Activated CD4-positive, alpha-beta T cell treated with anti-CD3 and anti-CD28 coated beads for 36 hours (primary cell): ENCODE data around the gene ADGRG1. TPM values are rescaled to one million over a fixed set of nuclear protein-coding genes. Genes with fewer than 3 reads are reported as not detected.

Source experiments
- ATAC-seq: fragments of 200-7000 bp; cut with Tn5 transposase; one replicate; pipeline ENCODE4 v1.10.0; 2021; ENCODE audit warnings: mild to moderate bottlenecking, moderate library complexity
- CTCF ChIA-PET: fragments of 350-600 bp; sonication (Branson Sonifier 250); formaldehyde crosslinking; loops from one replicate; lab custom pipeline; 2021; ENCODE audit warnings: antibody characterized with exemption; lab: Charles Lee
- POLR2A ChIA-PET: fragments of 350-600 bp; sonication (Branson Sonifier 250); formaldehyde crosslinking; loops from one replicate; lab custom pipeline; 2021; ENCODE audit warnings: antibody characterized with exemption, inconsistent platforms; lab: Charles Lee
- DNase-seq: peaks from one replicate; pipeline ENCODE4 v3.0.0-alpha.2; 2020
- H3K27ac Mint-ChIP-seq: one replicate; pipeline ENCODE4 v1.8.0; 2021; ENCODE audit warnings: mixed read lengths
- H3K27me3 Mint-ChIP-seq: one replicate; pipeline ENCODE4 v1.8.0; 2021; ENCODE audit warnings: mixed read lengths
- H3K36me3 Mint-ChIP-seq: one replicate; pipeline ENCODE4 v1.8.0; 2021; ENCODE audit warnings: low read depth, mixed read lengths
- H3K4me1 Mint-ChIP-seq: one replicate; pipeline ENCODE4 v1.8.0; 2021; ENCODE audit warnings: mixed read lengths
- H3K4me3 Mint-ChIP-seq: one replicate; pipeline ENCODE4 v1.8.0; 2021; ENCODE audit warnings: mild to moderate bottlenecking, moderate library complexity, mixed read lengths
- H3K9me3 Mint-ChIP-seq: one replicate; pipeline ENCODE4 v1.8.0; 2021; ENCODE audit warnings: low read depth, mixed read lengths
- intact Hi-C, 2 experiments: fragments of 100-400 bp; cut with DNase I in 1 of 2; cut with micrococcal nuclease in 1 of 2; formaldehyde crosslinking; loops; one replicate each; pipeline versions ENCODE4 v1.14.2 to v1.15.1; 2022 to 2024; cut with DNase I, micrococcal nuclease
- total RNA-seq, 2 experiments: library from RNA; stranded (reverse); gene quantifications; one replicate each; pipeline ENCODE4 v1.2.3, GENCODE V29; 2021

ADGRG1 gene
- total RNA-seq, 2 experiments from 2014 or later: 6.3 to 6.8 TPM

DNA sequence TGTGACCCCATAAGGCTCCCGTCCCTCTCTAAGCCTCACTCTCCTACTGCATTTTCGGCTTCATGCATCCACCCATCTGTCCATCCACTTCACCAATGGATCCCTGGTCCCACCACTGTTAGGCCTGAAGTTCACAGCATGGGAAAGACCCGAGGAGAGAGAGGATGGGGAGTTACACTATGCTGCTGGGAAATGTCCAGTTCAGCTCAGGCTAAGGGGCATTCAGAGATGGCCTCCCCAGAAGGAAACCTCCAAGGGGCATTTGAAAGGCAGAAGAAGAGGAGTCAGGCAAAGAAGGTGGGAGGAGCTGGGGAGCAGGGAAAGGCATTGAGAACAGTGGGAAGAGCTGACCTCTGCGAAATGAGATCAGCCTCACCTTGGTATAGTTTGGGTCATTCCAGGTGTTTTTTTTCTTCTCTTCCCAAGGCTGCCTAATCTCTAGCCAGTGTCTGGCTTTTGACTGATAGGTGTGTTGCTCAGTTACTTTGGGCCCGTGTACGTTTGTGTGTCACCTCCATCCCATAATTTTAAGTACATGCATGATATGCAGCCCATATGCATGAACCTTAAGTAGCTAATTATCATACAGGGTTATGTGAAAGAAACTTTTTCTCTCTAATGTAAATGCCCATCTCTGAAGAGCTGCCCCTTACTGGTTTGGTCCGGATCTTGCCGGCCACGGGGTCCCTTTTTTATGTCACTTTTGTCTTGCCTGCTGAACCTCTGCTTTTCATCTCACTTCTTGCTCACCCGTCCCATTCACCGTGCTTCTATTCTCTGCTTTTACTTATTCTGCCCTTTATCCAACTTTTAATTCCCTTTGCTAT, 54.6 kb downstream of the ADGRG1 start:
- Mint-ChIP-seq H3K9me3 (no peaks in the 10 kb centered on the region), H3K27me3 (no peaks in the 10 kb centered on the region), H3K36me3 (no peaks in the 10 kb centered on the region), H3K4me3 (no peak overlapping the region), H3K27ac (no peak overlapping the region), H3K4me1 (no peaks in the 10 kb centered on the region)
- intact Hi-C loops: no loop called here
- ChIA-PET CTCF (interaction anchor here (0.6 kb wide), 1 partner anchor 224 kb away, joined by 3 read pairs; no protein-coding TSS in a partner anchor), POLR2A (no interaction called here)
- ATAC-seq (no peak), DNase-seq (no peak)

- H3K27ac Mint-ChIP-seq: no peak overlapping the region
- intact Hi-C loops: no loop called here
- no peaks in the 10 kb centered on the region for H3K36me3 Mint-ChIP-seq
- H3K27me3 Mint-ChIP-seq: no peaks in the 10 kb centered on the region
- DNase-seq (no peak), ATAC-seq (no peak)
- no peak overlapping the region for H3K4me3 Mint-ChIP-seq
- H3K9me3 Mint-ChIP-seq: no peaks in the 10 kb centered on the region
- POLR2A ChIA-PET: no interaction called here
- H3K4me1 Mint-ChIP-seq: no peaks in the 10 kb centered on the region
- CTCF ChIA-PET: interaction anchor here (0.7 kb wide), 1 partner anchor 107 kb away, joined by 3 read pairs; no protein-coding TSS in a partner anchor
Observed at GRCh38 chr16:57683636-57684545, 55.5 kb downstream of the ADGRG1 start.

GRCh38 chr16:57684626-57685358, 56.4 kb downstream of the ADGRG1 start:
- no peak for DNase-seq
- H3K27ac Mint-ChIP-seq: no peak overlapping the region
- ATAC-seq: no peak
- no peak overlapping the region for H3K4me3 Mint-ChIP-seq
- ChIA-PET CTCF (no interaction called here), POLR2A (interaction anchor here (1.1 kb wide), 1 partner anchor 201 kb away, joined by 5 read pairs; no protein-coding TSS in a partner anchor)
- peaks cover 7% of the 10 kb centered on the region for H3K4me1 Mint-ChIP-seq
- intact Hi-C loops: no loop called here
- H3K9me3 Mint-ChIP-seq: no peaks in the 10 kb centered on the region
- H3K27me3 Mint-ChIP-seq: no peaks in the 10 kb centered on the region
- H3K36me3 Mint-ChIP-seq: no peaks in the 10 kb centered on the region

DNA sequence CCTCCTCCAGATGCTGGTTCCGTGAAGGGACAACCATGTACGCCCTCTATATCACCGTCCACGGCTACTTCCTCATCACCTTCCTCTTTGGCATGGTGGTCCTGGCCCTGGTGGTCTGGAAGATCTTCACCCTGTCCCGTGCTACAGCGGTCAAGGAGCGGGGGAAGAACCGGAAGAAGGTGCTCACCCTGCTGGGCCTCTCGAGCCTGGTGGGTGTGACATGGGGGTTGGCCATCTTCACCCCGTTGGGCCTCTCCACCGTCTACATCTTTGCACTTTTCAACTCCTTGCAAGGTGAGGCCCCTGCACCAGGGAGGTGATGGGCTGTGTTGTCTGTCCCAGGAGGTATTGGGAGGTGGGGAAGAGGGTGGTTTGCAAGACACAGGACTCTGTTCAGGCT, 57.2 kb downstream of the ADGRG1 start:
- POLR2A ChIA-PET: interaction anchor here (1.1 kb wide), 1 partner anchor 201 kb away, joined by 5 read pairs; no protein-coding TSS in a partner anchor
- no peaks in the 10 kb centered on the region for H3K9me3 Mint-ChIP-seq
- no peaks in the 10 kb centered on the region for H3K36me3 Mint-ChIP-seq
- no peak for DNase-seq
- intact Hi-C loops: no loop called here
- no peak overlapping the region for H3K4me3 Mint-ChIP-seq
- CTCF ChIA-PET: no interaction called here
- no peak overlapping the region for H3K27ac Mint-ChIP-seq
- H3K27me3 Mint-ChIP-seq: no peaks in the 10 kb centered on the region
- no peak for ATAC-seq
- peaks cover 13% of the 10 kb centered on the region for H3K4me1 Mint-ChIP-seq

DNA sequence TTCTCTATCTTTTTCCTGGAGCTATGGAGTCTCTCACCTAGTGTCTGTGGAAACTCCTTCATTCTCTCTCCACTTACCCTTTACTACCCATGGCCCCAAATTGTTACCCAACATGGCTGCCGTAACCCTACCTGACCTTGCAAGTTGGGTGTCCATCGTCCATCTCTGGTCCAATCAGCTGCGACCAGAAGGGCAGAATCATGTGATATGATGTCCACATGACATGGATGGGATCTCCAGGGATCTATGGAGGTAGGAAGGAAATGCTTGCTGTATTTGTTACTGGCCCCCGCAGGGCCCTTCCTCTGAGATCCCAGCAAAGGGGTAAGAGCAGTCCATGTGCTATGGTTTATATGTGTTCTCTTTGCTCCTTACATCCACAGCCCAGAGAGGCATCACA, 58.1 kb downstream of the ADGRG1 start:
- ATAC-seq (no peak), DNase-seq (no peak)
- no peaks in the 10 kb centered on the region for H3K9me3 Mint-ChIP-seq
- H3K27me3 Mint-ChIP-seq: no peaks in the 10 kb centered on the region
- intact Hi-C loops: no loop called here
- CTCF ChIA-PET: interaction anchor here (0.6 kb wide), 1 partner anchor 534 kb away, joined by 5 read pairs; no protein-coding TSS in a partner anchor
- POLR2A ChIA-PET: interaction anchor here (0.7 kb wide), 1 partner anchor 235 kb away, joined by 3 read pairs; no protein-coding TSS in a partner anchor
- no peak overlapping the region for H3K4me3 Mint-ChIP-seq
- H3K27ac Mint-ChIP-seq: no peak overlapping the region
- H3K4me1 Mint-ChIP-seq: peaks cover 13% of the 10 kb centered on the region
- no peaks in the 10 kb centered on the region for H3K36me3 Mint-ChIP-seq

DNA sequence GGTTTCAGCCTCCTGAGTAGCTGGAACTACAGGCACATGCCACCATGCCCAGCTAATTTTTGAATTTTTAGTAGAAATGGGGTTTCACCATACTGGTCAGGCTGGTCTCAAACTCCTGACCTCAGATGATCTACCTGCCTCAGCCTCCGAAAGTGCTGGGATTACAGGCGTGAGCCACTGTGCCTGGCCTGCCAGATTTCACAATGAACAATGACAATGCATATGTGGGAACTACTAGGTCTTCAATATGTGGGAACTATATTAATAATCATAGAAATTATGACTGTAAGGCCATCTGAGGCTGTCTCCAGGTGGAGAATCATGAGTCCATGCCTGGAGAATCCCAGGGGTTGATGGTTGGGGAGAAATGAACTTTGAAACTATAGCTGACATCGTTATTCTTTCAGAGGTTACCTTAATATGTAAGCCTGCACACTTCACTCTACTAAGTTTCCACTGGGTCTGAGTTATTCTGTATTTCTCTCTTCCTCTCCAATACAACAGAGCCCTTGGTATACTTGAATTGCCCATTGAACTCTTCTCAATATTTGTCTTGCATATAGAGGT, 59.0 kb downstream of the ADGRG1 start:
- intact Hi-C loops: no loop called here
- Mint-ChIP-seq H3K36me3 (no peaks in the 10 kb centered on the region), H3K27me3 (no peaks in the 10 kb centered on the region), H3K9me3 (no peaks in the 10 kb centered on the region), H3K4me3 (no peak overlapping the region), H3K4me1 (peaks cover 13% of the 10 kb centered on the region), H3K27ac (no peak overlapping the region)
- CTCF ChIA-PET: interaction anchor here (0.6 kb wide), 1 partner anchor 533 kb away, joined by 5 read pairs; no protein-coding TSS in a partner anchor
- POLR2A ChIA-PET: interaction anchor here (0.7 kb wide), 1 partner anchor 234 kb away, joined by 3 read pairs; no protein-coding TSS in a partner anchor
- DNase-seq: no peak
- ATAC-seq: no peak

DNA sequence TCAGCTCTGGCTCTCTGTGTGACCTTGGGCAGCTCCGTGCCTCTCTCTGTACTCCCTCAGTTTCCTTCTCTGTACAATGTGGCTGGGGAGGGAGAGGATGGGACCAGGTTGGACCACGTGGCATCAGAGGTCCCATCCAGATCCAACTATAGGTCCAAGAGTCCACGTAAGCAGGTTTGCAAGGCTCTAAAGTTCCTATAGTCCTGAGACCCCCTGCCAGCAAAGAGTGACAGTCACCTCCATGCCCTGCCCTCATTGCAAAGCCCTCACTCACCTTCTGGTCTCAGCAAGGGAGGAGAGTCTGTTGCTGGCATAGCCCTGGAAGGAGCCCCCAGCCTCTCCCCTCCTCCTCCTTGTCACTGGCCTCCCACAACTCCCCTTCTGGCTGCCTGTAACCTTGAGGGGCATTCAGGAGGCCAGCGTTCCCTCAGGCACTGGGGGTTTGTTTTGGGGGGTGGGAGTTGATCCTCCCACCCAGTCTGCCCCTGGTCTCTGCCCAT, 60.1 kb downstream of the ADGRG1 start:
- POLR2A ChIA-PET: no interaction called here
- Mint-ChIP-seq H3K27ac (no peak overlapping the region), H3K4me3 (no peak overlapping the region), H3K9me3 (no peaks in the 10 kb centered on the region), H3K27me3 (no peaks in the 10 kb centered on the region), H3K36me3 (no peaks in the 10 kb centered on the region), H3K4me1 (peaks cover 13% of the 10 kb centered on the region)
- DNase-seq (no peak), ATAC-seq (no peak)
- CTCF ChIA-PET: no interaction called here
- intact Hi-C loops: no loop called here

DNA sequence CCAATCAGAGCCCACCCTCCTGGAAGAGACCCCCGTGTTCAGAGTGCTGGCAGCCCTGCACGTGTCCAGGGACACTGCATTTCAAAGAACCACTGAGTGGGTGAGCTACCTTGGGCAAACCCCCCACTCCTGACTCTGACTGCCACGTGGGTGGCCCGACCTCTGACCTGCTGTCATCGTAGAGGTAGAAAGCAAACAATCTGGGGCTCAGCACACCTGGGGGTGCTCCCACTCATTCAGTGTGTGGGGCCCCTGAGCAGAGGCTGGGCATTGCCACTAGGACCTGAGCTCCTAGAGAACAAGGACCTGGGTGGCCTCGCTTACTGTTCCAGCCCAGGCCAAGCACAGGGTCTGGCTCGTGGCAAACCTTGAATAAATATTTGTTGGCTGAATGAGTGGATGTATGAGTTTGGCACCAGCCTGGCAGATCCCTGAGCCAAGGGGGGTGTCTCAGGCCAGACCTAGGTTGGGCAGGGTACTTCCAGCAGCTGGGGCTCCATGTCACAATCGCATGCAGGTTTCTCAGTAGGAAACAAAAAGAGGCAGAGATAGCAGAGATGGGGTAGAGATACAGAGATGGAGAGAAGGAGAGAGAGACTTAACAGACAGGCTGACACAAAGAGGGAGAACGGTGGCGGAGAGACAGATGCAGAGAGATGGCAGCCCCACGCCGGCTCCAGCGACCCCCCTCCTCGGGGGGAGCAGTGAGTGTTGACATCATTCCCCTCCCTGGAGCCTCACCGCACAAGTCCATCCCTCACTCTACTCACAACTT, 60.7 kb downstream of the ADGRG1 start:
- Mint-ChIP-seq H3K27me3 (no peaks in the 10 kb centered on the region), H3K4me3 (no peak overlapping the region), H3K9me3 (no peaks in the 10 kb centered on the region), H3K4me1 (peaks cover 13% of the 10 kb centered on the region), H3K36me3 (no peaks in the 10 kb centered on the region), H3K27ac (peak overlapping the region; percentile 66)
- intact Hi-C loops: no loop called here
- ChIA-PET CTCF (no interaction called here), POLR2A (no interaction called here)
- ATAC-seq (peak; percentile 24), DNase-seq (no peak)

DNA sequence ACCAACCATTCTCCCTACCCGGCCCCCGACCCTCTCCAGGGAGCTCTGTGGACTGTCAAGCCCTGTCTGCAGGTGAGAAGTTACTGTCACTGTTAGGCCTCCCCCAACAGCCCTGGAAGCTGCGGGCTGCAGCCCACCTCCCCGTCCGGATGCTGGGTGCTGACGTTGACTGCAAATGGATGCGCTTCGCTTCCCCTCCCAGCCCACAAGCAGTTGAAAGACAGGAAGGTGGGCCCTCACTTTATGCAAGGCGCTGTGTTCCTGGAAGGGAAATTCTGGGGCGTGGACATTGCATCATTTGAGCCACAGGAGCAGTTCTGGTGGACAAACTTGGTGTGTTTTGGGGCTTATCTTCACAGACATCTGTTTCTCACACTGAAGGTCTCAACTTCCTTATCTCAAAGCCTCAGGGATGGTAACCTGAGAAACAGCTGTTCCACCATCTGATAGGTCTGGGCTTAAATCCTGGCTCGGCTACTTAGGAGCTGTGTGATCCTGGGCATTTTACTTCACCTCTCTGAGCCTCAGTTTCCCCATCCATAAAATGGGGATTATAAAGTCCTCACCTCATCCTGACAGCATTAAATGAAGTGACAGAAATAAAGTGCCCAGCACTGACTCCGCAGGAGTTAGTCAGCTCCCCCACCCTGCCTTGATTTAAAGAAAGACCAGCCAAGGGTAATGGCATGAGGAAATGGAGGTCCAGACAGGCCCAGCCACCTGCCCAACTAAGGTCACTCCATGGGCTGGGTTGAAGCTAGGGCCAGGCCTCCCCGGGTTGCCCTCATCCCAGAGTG, 61.5 kb downstream of the ADGRG1 start:
- peak; percentile 62 for ATAC-seq
- H3K36me3 Mint-ChIP-seq: no peaks in the 10 kb centered on the region
- peak; percentile 44 for DNase-seq
- H3K9me3 Mint-ChIP-seq: no peaks in the 10 kb centered on the region
- no peaks in the 10 kb centered on the region for H3K27me3 Mint-ChIP-seq
- H3K4me1 Mint-ChIP-seq: peaks cover 16% of the 10 kb centered on the region
- peak overlapping the region; percentile 47 for H3K27ac Mint-ChIP-seq
- no peak overlapping the region for H3K4me3 Mint-ChIP-seq
- POLR2A ChIA-PET: no interaction called here
- intact Hi-C loops: no loop called here
- CTCF ChIA-PET: interaction anchor here (1.2 to 1.5 kb wide), 2 partner anchors 114 to 115 kb away, joined by 3 to 8 read pairs; no protein-coding TSS in a partner anchor
